ENCODE measurements around the gene KIF5C. TPM values are rescaled to one million over a fixed set of nuclear protein-coding genes. Genes with fewer than 3 reads are reported as not detected.

The KIF5C gene
- total and polyA plus RNA-seq, 4 donors = 0.06 to 0.25 (median 0.14) TPM

- H3K27ac ChIP-seq (ENCODE audit: low read depth in 1 of 2, low read length in 2 of 2) = no peak overlapping the region
- H3K4me3 ChIP-seq (ENCODE audit: low read depth in 1 of 3, low read length in 3 of 3) = no peak overlapping the region
- WGBS = 62% methylated on average over 1 of the region's 1 CpG
- DNase-seq (ENCODE audit: low spot score) = no peak
- peaks cover 0 to 6% (median 1%) of the 10 kb centered on the region in 4 donors for H3K27me3 ChIP-seq (ENCODE audit: control insufficient read depth in 4 of 4, insufficient read depth in 4 of 4, low read length in 3 of 4)
- H3K4me1 ChIP-seq (ENCODE audit: control insufficient read depth in 4 of 4, insufficient read depth in 4 of 4, low read length in 3 of 4) = no peaks in the 10 kb centered on the region
- no peak overlapping the region for H3K9ac ChIP-seq (ENCODE audit: low read depth in 1 of 2, low read length in 2 of 2)
- peaks cover 0 to 5% (median 0%) of the 10 kb centered on the region in 4 donors for H3K9me3 ChIP-seq (ENCODE audit: control insufficient read depth in 4 of 4, low read length in 3 of 4)
- TF ChIP-seq ATF3 (IDR thresholded peaks at IDR 0.05) (no peak), MAX (IDR thresholded peaks at IDR 0.05) (no peak), REST (IDR thresholded peaks at IDR 0.05) (no peak), FOXA1 (IDR thresholded peaks at IDR 0.05) (no peak), RXRA (IDR thresholded peaks at IDR 0.05) (no peak), EGR1 (IDR thresholded peaks at IDR 0.05; ENCODE audit: low read depth in 2 of 2) (no peak), JUND (IDR thresholded peaks at IDR 0.05) (no peak)
- H3K36me3 ChIP-seq (ENCODE audit: control insufficient read depth in 4 of 4, insufficient read depth in 3 of 4, low read depth in 1 of 4, low read length in 3 of 4) = no peaks in the 10 kb centered on the region
Observed at GRCh38 chr2:149044500-149044899, 169.5 kb downstream of the KIF5C start.

GRCh38 chr2:149047118-149047517 is 172.1 kb downstream of the KIF5C start:
- Histone ChIP-seq H3K9me3 (ENCODE audit: control insufficient read depth in 4 of 4, low read length in 3 of 4) (peaks cover 0 to 5% (median 0%) of the 10 kb centered on the region in 4 donors), H3K9ac (ENCODE audit: low read depth in 1 of 2, low read length in 2 of 2) (no peak overlapping the region), H3K36me3 (ENCODE audit: control insufficient read depth in 4 of 4, insufficient read depth in 3 of 4, low read depth in 1 of 4, low read length in 3 of 4) (no peaks in the 10 kb centered on the region), H3K4me3 (ENCODE audit: low read depth in 1 of 3, low read length in 3 of 3) (no peak overlapping the region), H3K27ac (ENCODE audit: low read depth in 1 of 2, low read length in 2 of 2) (no peak overlapping the region), H3K27me3 (ENCODE audit: control insufficient read depth in 4 of 4, insufficient read depth in 4 of 4, low read length in 3 of 4) (no peaks in the 10 kb centered on the region), H3K4me1 (ENCODE audit: control insufficient read depth in 4 of 4, insufficient read depth in 4 of 4, low read length in 3 of 4) (no peaks in the 10 kb centered on the region)
- DNase-seq (ENCODE audit: low spot score) = no peak
- 78% methylated on average over 2 of the region's 2 CpGs for WGBS
- TF ChIP-seq SP1 (IDR thresholded peaks at IDR 0.05) (no peak), NR2F2 (IDR thresholded peaks at IDR 0.05) (no peak), ATF3 (IDR thresholded peaks at IDR 0.05) (no peak), RXRA (IDR thresholded peaks at IDR 0.05) (no peak), FOXA1 (IDR thresholded peaks at IDR 0.05) (no peak), JUND (IDR thresholded peaks at IDR 0.05) (no peak), CTCF (IDR thresholded peaks at IDR 0.05; ENCODE audit: low read depth, low read length, missing input control) (no peak), TAF1 (conservative IDR thresholded peaks at IDR 0.05) (no peak), YY1 (IDR thresholded peaks at IDR 0.05) (no peak), FOXA2 (IDR thresholded peaks at IDR 0.05) (no peak), RAD21 (IDR thresholded peaks at IDR 0.05) (no peak), MAX (IDR thresholded peaks at IDR 0.05) (no peak), HNF4G (IDR thresholded peaks at IDR 0.05) (no peak), GABPA (IDR thresholded peaks at IDR 0.05 in 1 of 2, conservative IDR thresholded peaks at IDR 0.05 in 1 of 2) (no peak), HNF4A (conservative IDR thresholded peaks at IDR 0.05) (no peak), REST (IDR thresholded peaks at IDR 0.05) (no peak), EGR1 (IDR thresholded peaks at IDR 0.05; ENCODE audit: low read depth in 2 of 2) (no peak), ZBTB33 (IDR thresholded peaks at IDR 0.05) (no peak)
